ENCODE measurements around the gene WBP4. TPM values are rescaled to one million over a fixed set of nuclear protein-coding genes. Genes with fewer than 3 reads are reported as not detected.

Gene WBP4
- total RNA-seq, 1 experiment from 2014 or later, result 14.5 TPM

GRCh38 chr13:41052441-41052840 is 8.9 kb upstream of the WBP4 start:
- POLR2A ChIA-PET, result no interaction called here

More at GRCh38 chr13:41052441-41052840, 8.9 kb upstream of the WBP4 start:
- no TSS peak for BruUV-seq (replicated peaks)
- H3K79me2 ChIP-seq (ENCODE audit: insufficient read depth, low read length), result peaks cover 35% of the 10 kb centered on the region
- peak overlapping the region; percentile 6; the same call in 1 of the 2 replicates for H3K4me2 ChIP-seq (ENCODE audit: low read length)
- H3K9me2 ChIP-seq (ENCODE audit: insufficient read depth), result no peaks in the 10 kb centered on the region
- TF ChIP-seq POLR2AphosphoS5 (IDR thresholded peaks at IDR 0.05; ENCODE audit: low read depth, low read length), result no peak
- TF ChIP-seq REST (IDR thresholded peaks at IDR 0.05; ENCODE audit: low read depth), result no peak
- no peak for TF ChIP-seq CEBPB (IDR thresholded peaks at IDR 0.05; ENCODE audit: low read depth)
- no peak for TF ChIP-seq SIN3A (IDR thresholded peaks at IDR 0.05; ENCODE audit: low read depth)
- no peak for TF ChIP-seq EZH2phosphoT487 (IDR thresholded peaks at IDR 0.05; ENCODE audit: borderline replicate concordance)
- no peak for TF ChIP-seq RAD21 (IDR thresholded peaks at IDR 0.05; ENCODE audit: low read depth)
- TF ChIP-seq JUND (IDR thresholded peaks at IDR 0.05), result no peak
- no peak for TF ChIP-seq CBX3 (IDR thresholded peaks at IDR 0.05; ENCODE audit: low read depth)
- no peak for TF ChIP-seq ZNF274 (IDR thresholded peaks at IDR 0.05; ENCODE audit: low read depth, low read length)
- no peak for TF ChIP-seq ELF1 (IDR thresholded peaks at IDR 0.05; ENCODE audit: borderline replicate concordance, low read depth)
- no peak for TF ChIP-seq ZBTB33 (IDR thresholded peaks at IDR 0.05; ENCODE audit: extremely low read depth, insufficient replicate concordance, low read length)
- TF ChIP-seq MAX (IDR thresholded peaks at IDR 0.05), result no peak
- TF ChIP-seq TCF7L2 (IDR thresholded peaks at IDR 0.05; ENCODE audit: borderline replicate concordance, extremely low read depth, insufficient read depth, insufficient read length), result no peak
- no peak for TF ChIP-seq CTCF (IDR thresholded peaks at IDR 0.05 in 2 of 3, conservative IDR thresholded peaks at IDR 0.05 in 1 of 3; ENCODE audit: borderline replicate concordance in 1 of 3, insufficient read depth in 1 of 3, low read depth in 2 of 3, low read length in 2 of 3)
- TF ChIP-seq EGR1 (IDR thresholded peaks at IDR 0.05; ENCODE audit: low read depth), result no peak
- no peak for TF ChIP-seq FOSL1 (IDR thresholded peaks at IDR 0.05; ENCODE audit: low read depth)
- TF ChIP-seq EZH2 (IDR thresholded peaks at IDR 0.05), result no peak
- no peak for TF ChIP-seq POLR2A (IDR thresholded peaks at IDR 0.05; ENCODE audit: borderline replicate concordance, extremely low read depth, insufficient read depth, insufficient read length)
- no peak overlapping the region for H3K9ac ChIP-seq (ENCODE audit: low read length)
- ChIA-PET CTCF (interaction anchor here (1.7 kb wide), 1 partner anchor 170 kb away, joined by 6 read pairs; no protein-coding TSS in a partner anchor), RAD21 (ENCODE audit: low non-redundant PET in 1 of 2, low total read pairs in 2 of 2, uncharacterized antibody in 2 of 2, unreplicated experiment in 2 of 2) (no interaction called here)
- DNase-seq (ENCODE audit: low read depth, low spot score) (no peak), ATAC-seq (no peak)
- H2AFZ ChIP-seq (ENCODE audit: low read depth, low read length, poor library complexity, severe bottlenecking), result no peak overlapping the region
- H3K4me3 ChIP-seq (replicated peaks in 1 of 2; ENCODE audit: low read depth in 1 of 2, low read length in 2 of 2), result no peak overlapping the region
- H3K9me3 ChIP-seq (ENCODE audit: control insufficient read depth in 1 of 2, insufficient read depth in 1 of 2, low read depth in 1 of 2, low read length in 2 of 2), result no peaks in the 10 kb centered on the region
- H4K20me1 ChIP-seq (ENCODE audit: insufficient read depth), result no peaks in the 10 kb centered on the region
- no peaks in the 10 kb centered on the region for H3K27me3 ChIP-seq (ENCODE audit: insufficient read depth, low read length)
- H3K36me3 ChIP-seq (ENCODE audit: control insufficient read depth in 1 of 2, insufficient read depth in 2 of 2, low read length in 2 of 2), result no peaks in the 10 kb centered on the region
- peaks cover 19 to 35% of the 10 kb centered on the region in 2 experiments for H3K4me1 ChIP-seq (ENCODE audit: control insufficient read depth in 1 of 2, insufficient read depth in 2 of 2, low read length in 2 of 2)
- intact Hi-C loops (cut with micrococcal nuclease), result loop anchor here (5.0 to 10.0 kb wide), 2 partner anchors 78 to 170 kb away; no protein-coding TSS in a partner anchor
- H3K27ac ChIP-seq (ENCODE audit: low read depth, low read length), result no peak overlapping the region

Measured in HCT116 (cell line).